T-helper 22 cell (primary cell): Measurements from ENCODE around the gene CD163L1.
"Not testable (repeated sequence)": the region's sequence is repeated elsewhere in the genome, so short reads cannot be mapped to it uniquely, and the experiment has no call there.

Source experiments
- DNase-seq: peaks from one replicate; pipeline ENCODE4 v3.0.0-alpha.2; 2020; ENCODE audit warnings: low read depth

CD163L1 gene

DNA sequence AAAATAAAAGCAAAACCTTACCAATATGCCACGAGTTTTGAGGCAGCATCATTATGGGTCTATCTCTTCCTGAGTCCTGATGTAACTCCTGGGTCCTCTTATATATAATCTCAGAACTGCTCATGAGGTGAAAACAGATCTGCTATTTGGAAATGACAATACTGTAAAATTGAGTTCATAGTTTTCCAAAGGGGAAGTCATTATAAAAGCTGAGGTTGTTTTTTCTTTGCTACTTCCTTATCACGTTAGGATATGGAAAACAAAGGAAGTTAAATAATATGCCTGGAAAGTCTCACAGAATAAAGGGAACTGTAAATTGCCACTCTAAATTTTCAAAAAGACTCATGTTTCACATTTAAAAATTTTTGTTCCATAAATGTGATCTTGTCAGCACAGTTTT, at the start of gene CD163L1:
TSS of gene CD163L1 (minus strand) at position 78 of the 400 bp plus-strand sequence. CDS start at position 52, 26 bp downstream.
- DNase-seq = no peak

DNA sequence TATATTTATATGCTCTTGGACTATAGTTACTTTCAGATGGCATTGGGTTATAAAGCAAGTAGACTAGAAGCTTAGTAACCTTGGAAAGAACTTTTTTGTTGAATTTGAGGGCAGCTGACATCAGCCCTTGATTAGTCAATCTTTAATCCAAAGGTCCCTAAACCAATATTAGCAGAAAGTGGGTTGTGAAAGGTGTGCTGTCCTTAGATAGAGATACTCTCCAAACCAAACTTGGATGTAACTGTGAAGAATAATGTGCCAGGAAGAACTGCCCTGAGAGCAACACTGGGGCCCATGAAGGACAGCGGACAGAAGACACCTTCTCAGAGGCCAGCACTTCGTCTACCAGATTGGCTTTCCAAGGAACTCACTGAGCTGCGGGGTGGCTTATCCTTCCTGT, 49.1 kb upstream of the CD163L1 start:
- no peak for DNase-seq

DNA sequence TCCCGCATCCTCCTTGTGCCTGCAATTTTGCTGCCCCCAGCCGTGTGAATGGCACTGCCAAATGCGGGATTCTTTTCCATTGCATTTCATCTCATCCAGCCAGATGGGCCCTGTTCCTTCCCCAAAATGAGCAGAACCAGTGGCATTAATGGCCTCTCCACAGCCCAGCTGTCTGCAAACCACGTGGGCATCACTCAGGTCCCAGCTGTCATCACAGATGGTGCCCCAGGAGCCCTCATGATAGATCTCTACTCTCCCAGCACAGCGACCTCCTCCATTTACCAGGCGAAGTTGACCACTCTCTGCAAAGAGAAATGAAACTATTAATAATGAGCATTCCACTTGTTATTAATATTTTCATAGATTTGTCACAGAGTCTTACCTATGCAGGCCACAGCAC, 42.6 kb upstream of the CD163L1 start:
- DNase-seq = no peak

DNA sequence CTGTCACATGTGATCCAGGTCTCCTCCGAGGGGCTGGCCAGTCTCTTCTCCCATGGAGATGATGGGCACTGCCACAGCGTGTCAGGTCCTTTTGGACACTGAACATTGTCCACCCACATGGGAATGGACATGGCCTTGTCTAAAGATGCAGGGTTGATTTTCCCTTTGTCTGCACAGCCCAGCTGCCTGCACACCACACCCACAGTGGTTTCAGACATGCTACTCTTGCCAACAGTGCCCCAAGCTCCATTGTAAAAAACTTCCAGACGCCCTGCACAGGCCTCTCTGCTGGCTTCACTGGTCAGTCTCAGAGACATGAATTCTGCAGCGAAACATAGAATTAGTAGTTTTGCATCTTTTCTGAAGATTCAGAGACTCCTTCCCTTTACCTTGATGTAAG, 41.1 kb upstream of the CD163L1 start:
- DNase-seq = no peak

DNA sequence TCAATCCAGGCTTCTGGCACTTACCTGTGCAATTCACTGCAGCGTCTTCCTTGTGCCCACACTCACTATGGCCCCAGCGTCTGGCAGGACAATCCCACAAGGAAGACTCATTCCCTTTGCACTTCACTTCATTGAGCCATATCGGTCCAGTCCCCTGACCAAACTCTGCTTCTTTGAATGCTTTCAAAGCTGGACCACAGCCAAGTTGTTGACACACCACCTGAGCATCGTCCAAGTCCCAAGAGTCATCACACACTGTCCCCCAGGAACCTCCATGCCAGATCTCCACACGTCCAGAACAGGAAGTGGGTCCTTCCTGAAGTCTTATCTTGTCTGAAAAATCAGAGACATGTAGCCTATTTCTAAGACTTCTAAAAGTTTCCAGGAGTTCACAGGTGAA, 39.4 kb upstream of the CD163L1 start:
- no peak for DNase-seq

DNA sequence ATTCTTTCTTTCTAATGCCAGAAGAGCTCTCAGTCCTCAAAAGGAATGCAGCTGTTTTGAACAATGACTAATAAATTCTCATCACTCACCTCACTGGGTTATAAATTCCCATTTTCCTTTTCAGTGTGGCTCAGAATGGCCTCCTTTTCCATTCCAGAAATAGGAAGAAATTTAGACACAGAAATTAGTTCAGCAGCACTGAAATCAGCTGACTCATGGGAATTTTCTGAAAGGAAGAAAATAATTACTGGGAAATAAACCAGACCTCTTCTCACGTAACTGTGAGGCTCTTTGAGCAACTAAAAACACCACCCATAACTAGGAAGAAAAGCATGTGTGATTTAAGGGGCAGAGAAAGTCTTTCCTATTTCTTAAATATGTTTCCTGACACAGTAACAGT, 35.8 kb upstream of the CD163L1 start:
- DNase-seq = no peak

DNA sequence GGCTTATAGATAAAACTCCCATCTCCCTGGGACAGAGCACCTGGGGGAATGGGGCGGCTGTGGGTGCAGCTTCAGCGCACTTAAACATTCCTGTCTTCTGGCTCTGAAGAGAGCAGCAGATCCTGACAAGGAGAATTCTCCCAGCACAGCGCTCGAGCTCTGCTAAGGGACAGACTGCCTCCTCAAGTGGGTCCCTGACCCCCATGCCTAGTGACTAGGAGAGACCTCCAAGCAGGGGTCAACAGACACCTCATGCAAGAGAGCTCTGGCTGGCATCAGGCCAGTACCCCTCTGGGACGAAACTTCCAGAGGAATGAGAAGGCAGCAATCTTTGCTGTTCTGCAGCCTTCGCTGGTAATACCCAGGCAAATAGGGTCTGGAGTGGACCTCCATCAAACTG, 28.1 kb upstream of the CD163L1 start:
- no peak for DNase-seq

DNA sequence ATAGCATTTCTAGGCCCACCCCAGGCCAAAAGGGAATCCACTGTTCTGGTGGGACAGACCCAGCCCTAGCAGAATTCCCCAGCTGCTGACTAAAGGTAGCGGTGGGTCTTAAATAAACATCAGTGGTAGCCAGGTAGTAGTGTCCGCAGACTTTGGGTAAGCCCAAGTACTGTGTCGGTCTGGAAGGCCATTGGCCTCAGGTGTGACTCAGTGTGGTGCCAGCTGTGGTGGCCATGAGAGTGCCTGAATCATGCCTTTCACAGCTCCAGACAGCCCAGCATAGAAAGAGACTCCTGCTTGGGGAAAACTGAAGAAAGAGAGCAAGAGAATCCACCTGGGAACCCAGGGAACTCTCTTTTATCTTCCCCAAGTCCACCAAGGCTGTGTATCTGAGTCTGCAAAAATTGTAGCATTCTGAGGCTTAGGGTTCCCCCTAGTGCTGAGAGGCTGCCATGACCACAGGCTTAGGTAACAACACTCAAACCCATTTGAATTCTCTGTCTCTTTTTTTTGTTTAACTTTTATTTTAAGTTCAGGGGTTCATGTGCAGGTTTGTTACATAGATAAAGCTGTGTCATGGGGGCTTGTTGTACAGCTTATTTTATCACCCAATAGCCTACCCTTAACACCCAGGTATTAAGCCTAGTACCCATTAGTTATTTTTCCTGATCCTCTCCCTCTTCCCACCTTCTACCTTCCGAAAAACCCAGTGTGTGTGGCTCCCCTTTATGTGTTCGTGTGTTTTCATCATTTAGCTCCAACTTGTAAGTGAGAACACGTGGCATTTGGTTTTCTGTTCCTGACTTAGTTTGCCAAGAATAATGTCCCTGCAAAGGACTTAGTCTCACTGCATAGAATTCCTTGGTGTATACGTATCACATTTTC, 16.7 kb upstream of the CD163L1 start:
- DNase-seq = no peak

DNA sequence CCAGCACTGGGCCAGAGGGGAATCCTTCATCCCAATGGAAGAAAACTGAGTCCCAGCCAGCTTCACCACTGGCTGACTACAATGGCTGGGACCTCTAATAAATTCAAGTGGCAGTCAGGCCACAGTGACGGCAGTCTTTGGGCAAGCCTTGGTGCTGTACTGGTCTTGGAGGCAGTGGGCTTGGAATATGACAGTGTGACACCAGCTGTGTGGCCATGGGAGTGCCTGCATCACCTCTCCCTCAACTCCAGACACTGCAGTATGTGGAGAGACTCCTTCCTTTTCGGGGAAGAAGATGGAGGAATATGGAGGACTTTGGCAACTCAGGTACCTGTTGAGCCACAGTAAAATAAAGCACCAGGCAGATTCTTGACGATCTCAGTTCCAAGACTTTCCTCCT, 16.0 kb upstream of the CD163L1 start:
- no peak for DNase-seq

DNA sequence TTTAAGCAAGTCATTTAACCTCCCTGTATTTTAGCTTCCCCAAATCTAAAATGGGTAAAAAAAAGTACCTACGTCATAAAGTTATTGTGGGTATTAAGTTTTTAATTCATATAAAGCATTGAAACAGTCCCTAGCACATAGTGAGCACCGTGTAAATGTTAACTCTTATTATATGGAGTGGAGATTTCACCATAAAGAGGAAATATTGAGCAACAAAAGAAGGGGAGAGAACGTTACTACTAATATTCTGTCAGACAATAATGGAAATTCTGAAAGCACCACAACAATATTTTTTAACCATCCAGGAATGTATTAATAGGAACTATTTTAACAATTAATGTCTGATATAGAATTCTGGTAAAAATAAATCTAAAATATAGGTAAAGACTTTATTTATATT, 7.8 kb upstream of the CD163L1 start:
- DNase-seq = no peak

DNA sequence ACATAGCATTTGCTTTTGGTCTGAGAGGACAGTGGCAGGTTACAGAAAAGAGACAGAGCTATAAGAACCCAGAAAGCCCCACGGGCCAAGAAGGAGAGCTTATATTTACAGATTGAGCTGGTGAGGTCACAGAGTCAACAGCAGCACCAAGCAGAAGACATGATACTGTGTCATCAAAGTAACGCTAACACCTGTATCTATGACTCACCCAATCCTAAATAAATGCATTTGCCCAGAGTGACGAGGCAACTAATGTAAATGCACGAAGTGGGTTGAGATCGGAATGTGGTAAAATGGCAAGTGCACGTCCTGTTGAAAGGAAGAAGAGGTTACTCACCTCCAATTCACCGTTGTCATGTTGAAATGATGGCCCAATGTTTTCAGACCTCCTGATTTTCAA, 6.7 kb upstream of the CD163L1 start:
- DNase-seq = no peak

DNA sequence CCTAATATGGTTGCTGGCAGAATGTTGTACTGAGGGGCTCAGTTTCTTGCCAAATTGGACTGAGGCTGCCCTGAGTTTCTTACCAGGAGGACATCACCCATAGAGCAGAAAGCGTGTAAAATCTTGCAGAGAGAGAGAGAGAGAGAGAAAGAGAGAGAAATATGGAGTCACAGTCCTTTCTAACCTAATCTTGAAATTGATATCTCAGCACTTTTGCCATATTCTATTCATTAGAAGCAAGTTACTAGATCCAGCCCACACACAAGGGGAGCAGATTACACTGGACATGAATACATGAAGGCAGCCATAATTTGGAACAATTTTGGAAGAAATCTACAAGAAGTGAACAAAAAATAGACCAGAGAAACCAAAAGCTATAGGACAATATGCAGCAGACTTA, 4.1 kb upstream of the CD163L1 start:
- no peak for DNase-seq

DNA sequence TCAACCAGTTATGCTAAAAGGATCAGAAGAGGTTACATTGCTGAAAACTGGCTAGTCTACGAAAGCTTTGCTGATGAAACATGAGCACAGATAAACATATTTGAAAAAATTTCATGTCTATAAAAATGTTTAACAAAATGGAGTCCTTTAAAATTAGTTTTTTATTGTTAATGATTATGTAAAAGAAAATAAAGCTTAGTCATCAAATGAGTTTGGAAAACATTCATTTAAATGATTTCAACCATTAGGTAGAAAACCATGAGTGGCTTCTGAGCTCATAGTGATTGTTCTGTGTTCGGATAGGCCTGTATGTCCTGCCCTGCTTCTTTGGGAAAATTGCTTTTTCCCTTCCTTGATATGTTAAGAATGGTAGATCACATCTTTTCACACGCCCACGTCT, 584 bp upstream of the CD163L1 start:
- DNase-seq = no peak

DNA sequence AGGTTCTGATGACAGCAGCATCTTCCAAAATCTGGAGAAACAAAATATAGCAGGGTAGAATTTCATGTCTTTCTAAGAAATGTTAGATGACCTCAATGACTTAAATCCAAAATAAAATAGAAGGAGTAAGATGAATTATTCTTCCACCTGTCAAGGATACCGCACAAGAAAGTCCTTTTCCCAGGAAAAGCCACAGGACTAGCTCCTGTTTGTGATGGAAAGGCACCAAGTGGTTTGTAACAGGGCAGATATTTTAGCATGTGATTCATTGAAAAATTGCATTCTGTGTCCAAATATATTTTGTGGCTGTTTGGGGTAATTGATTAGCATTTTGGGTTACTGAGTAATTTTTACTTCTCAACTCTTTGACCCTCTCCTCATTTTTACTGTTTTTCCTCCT, 2.7 kb downstream of the CD163L1 start:
- no peak for DNase-seq

DNA sequence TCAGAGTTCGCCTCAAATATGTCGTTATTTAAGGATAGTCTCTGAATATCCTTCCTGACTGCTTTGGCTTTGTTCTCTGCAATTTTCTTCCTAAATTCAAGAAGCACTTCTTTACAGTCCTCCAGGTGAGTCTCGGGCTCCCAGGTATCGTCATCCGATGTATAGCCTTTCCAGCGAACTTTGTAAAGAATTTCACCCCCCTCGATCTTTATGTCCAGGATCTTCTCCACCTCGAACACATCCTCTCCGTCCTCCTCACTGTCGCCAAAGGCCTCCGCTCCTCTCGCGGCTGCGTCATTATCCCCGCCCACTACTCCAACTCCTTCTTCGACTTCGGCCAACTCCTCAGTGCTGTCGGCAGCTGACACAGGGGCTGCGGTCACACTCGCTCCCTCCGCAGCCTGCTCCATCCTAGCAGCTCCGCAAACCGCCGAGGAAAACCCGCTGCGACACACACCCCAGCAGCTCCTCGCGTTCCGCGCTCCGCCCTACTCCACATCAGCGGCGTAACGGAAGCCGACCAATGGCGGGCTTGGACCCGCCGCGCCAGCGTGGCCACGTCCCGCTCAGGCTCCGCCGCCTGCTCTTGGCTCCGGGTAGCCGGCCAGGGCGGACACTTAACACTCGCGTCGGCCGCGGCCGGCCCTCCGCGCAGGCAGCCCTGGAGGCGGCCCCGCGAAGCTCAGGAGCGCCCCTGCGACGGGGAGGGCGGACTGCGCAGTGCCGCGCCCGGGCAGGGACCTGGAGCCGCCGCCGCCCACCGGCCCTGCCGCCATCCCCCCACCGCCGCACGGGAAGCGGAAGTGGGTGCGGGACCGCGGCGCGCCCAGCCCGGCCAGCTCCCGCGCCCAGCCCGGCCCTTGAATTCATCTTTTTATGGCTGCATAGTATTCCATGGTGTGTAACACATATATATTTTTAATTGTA, 4.1 kb downstream of the CD163L1 start:
- no peak for DNase-seq

DNA sequence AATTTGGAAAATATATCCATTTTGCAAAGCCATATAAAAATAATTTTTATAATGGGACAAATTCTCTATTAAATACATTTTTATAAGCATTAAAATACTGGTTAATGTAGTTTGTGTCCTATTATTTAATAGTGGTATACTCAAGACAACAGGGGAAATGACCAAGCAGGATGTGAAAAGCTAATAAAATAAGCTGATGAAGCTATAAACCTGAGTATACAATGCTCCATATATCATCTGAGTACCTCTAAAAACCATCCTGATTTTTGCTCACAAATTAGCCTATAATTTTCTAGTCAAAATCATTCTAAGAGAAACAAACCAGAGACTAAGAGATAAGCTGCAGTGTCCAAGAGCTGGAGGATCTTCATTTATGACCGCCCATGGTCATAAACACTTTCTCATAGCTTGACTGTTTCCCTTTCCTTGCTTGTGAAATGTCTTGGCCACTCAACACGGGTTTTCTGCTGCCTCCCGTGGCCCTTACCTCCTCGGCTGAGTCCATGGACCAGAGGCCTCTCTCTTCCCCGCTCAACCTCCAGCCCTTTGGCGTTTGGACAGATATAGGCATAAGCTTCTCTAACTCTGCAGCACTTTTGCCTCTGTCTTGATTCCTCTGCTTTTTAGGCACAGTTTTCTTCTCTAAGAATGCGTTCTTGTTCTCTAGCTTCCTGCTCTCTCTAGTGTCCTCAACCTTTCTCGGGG, 5.5 kb downstream of the CD163L1 start:
- not testable (repeated sequence) for DNase-seq

DNA sequence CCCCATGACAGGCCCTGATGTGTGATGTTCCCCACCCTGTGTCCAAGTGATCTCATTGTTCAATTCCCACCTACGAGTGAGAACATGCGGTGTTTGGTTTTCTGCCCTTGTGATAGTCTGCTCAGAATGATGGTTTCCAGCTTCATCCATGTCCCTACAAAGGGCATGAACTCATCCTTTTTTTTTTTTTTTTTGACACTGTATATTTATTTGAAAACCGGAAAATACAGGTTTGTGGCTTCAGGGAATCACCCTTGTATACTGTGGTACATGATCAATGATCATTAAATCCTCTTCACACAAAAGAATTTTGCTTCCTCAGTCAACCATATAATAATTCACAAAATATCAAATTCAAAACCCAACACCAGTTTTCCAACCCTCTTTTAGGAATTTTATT, 6.5 kb downstream of the CD163L1 start:
- DNase-seq = not testable (repeated sequence)

DNA sequence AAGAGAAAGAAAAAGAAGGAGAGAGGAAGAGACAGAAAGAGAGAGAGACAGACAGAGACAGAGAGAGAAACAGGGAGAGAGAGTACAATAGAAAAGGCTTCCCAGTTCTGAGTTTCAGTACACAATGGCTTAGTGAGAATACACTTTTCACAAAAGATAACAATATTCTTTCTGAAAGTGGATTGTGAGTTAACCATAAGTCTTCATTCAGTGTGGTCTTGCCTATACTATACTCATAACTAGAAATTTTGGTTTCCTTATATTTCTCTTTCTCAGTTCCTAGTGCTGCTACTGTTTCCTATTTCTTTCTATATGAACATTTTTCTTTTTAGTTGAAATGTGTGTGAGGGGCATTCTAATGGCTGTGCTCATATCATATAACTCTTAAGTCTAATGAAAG, 9.3 kb downstream of the CD163L1 start:
- DNase-seq = no peak

DNA sequence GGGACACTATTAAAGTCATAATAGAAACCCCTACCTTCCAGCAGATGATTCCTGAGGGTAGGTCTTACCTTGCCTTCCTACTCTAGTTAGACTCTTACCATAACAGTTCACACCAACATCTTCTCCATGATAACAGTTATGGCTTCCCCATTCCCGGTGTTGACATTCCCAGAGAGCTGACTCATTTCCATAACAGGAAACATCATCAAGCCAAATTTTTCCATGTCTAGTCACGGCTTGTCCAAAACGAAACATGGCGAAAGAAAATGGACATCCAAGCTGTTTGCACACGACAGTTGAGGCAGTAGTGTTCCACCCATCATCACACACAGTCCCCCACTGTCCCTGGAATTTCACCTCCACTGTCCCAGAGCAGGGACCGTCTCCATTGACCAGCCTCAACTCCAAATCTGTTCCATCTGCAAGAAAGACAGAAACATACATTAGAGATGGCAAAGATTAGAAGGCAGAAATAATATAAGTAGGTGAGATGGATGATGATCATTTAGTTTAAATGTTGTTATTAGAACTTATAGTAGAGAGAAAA, 10.6 kb downstream of the CD163L1 start:
- no peak for DNase-seq

DNA sequence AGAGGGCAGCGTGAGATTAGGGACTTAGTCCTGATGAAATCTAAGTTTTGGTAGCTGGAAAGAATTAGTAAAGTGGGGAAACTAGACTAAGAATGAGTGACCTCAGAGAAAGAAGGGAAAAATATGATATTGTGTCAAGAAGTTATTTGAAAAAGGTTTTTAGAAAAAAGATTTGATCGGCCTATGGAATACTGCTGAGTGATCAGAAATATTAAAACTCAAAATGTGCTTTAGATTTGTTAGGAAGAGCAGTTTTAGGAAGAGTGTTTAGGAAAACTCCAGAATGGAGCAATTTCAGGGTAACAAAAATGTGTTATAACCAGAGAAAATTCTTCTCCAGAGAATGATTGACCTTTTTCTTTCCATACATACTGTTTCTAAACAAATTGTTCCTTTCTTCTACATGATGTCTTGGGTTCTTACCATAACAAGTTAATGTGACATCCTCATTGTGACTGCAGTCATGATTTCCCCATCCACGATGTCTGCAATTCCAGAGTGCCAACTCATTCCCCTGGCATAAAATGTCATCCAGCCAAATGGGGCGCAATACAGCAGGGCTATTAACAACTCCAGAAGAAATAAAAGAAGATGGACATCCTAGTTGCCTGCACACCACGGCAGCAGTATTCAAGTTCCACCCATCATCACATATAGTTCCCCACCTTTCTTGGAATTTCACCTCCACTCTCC, 11.8 kb downstream of the CD163L1 start:
- no peak for DNase-seq

DNA sequence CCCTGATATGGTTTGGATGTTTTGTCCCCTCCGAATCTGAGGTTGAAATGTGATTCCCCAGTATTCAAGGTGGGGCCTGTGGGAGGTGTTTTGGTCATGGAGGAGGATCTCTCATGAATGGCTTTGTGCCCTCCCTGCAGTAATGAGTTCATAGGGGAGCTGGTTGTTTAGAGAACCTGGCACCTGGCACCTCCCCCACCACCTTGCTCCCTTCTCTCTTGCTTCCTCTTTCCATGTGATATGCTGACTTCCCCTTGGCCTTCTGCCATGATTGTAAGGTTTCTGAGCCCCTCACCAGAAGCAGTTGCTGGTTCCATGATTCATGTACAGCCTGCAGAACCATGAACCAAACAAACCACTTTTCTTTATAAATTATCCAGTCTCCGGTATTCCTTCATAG, 32.6 kb downstream of the CD163L1 start:
- no peak for DNase-seq

DNA sequence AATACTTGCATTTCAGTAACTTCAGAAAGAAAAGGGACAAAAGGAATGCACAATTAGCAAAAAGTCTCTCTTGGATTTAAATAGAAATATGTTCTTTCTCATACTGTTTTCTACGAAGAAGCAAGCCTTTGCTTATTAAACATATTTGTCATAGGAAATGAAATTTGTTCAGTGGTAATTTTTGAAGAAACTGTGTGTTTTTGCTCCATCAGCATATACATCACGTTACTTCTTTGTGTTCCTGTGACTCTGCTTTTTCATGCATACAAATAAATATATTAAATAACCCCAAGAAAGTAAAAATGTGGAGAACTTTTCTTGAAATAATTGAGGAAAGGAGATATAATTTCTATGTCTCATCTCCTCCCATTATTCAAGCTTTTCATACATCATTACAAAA, 39.7 kb downstream of the CD163L1 start:
- no peak for DNase-seq
